HCT116 (cell line): ENCODE data around the gene BFSP2. TPM values are rescaled to one million over a fixed set of nuclear protein-coding genes. Genes with fewer than 3 reads are reported as not detected.
A peak's percentile ranks its signal among the peaks of the same experiment; 100 is the strongest.

Source experiments
- ATAC-seq: fragments of 200-7000 bp; cut with Tn5 transposase; 2 replicates; pipeline ENCODE4 v1.9.1; 2020; ENCODE audit warnings: mild to moderate bottlenecking, moderate library complexity
- Bru-seq: library from RNA; stranded (reverse); fragments of 400-500 nt; gene quantifications from one replicate; lab custom pipeline; 2021; lab: Mats Ljungman, UMichigan
- BruChase-seq, 2 experiments: library from RNA; stranded (reverse); fragments of 400-500 nt; gene quantifications; one replicate each; lab custom pipeline; 2021; lab: Mats Ljungman, UMichigan
- BruUV-seq: library from RNA; stranded (reverse); fragments of 400-500 nt; replicated peaks from 2 replicates; lab custom pipeline; 2021; lab: Mats Ljungman, UMichigan
- CTCF ChIA-PET: fragments of 300-600 bp; sonication (Branson Sonifier 250); formaldehyde crosslinking; loops from one replicate; lab custom pipeline; 2021; ENCODE audit warnings: antibody characterized with exemption; lab: Charles Lee
- POLR2A ChIA-PET: fragments of 300-600, 350-600 bp; sonication (Branson Sonifier 250); formaldehyde crosslinking; loops from one replicate; lab custom pipeline; 2021; ENCODE audit warnings: antibody characterized with exemption; lab: Charles Lee
- RAD21 ChIA-PET, 2 experiments: fragments of 300-600 bp; sonication (Branson Sonifier 250); formaldehyde crosslinking; loops; one replicate each; lab custom pipeline; 2023; ENCODE audit warnings: low total read pairs in 2 of 2; ENCODE audit not compliant: uncharacterized antibody in 2 of 2, unreplicated experiment in 2 of 2, low non-redundant PET in 1 of 2; lab: Charles Lee
- DNase-seq: peaks from one replicate; pipeline ENCODE4 v3.0.0-alpha.2; 2010; ENCODE audit warnings: low read depth, low spot score
- H2AFZ ChIP-seq: fragments of 200-600 bp; shearing (Covaris generic), sonication (generic); 2 replicates; pipeline ENCODE4 v1.6.1; 2017; ENCODE audit warnings: low read depth, mixed run types, mixed read lengths, antibody characterized with exemption, low read length; ENCODE audit not compliant: poor library complexity, severe bottlenecking
- H3K27ac ChIP-seq: 2 replicates; pipeline ENCODE4 v1.5.1; 2012; ENCODE audit warnings: low read depth, low read length
- H3K27me3 ChIP-seq: fragments of 200-600 bp; sonication (generic); 2 replicates; pipeline ENCODE4 v1.6.1; 2016; ENCODE audit warnings: mixed run types, low read length, mixed read lengths; ENCODE audit not compliant: insufficient read depth
- H3K36me3 ChIP-seq, 2 experiments: fragments of 200-500 bp in 1 of 2; fragments of 200-600 bp in 1 of 2; sonication (Bioruptor generic) in 1 of 2; sonication (generic) in 1 of 2; 2 replicates each; pipeline versions ENCODE4 v1.5.1 to v1.6.1; 2014 to 2016; ENCODE audit warnings: low read length in 2 of 2, inconsistent platforms in 1 of 2, mixed read lengths in 1 of 2, mixed run types in 1 of 2; ENCODE audit not compliant: insufficient read depth in 2 of 2, control insufficient read depth in 1 of 2
- H3K4me1 ChIP-seq, 2 experiments: fragments of 200-600 bp in 1 of 2; sonication (generic) in 1 of 2; 2 replicates each; pipeline versions ENCODE4 v1.5.1 to v1.6.1; 2012 to 2017; ENCODE audit warnings: low read length in 2 of 2, inconsistent platforms in 1 of 2, mild to moderate bottlenecking in 1 of 2, mixed read lengths in 1 of 2, mixed run types in 1 of 2, moderate library complexity in 1 of 2; ENCODE audit not compliant: insufficient read depth in 2 of 2, control insufficient read depth in 1 of 2
- H3K4me2 ChIP-seq: fragments of 200-600 bp; sonication (generic); 2 replicates; pipeline ENCODE4 v1.6.1; 2017; ENCODE audit warnings: mixed run types, low read length, mixed read lengths
- H3K4me3 ChIP-seq, 2 experiments: fragments of 200-600 bp in 1 of 2; sonication (generic) in 1 of 2; replicated peaks in 1 of 2; 2 replicates each; pipeline ENCODE4 v1.5.1; 2011 to 2016; ENCODE audit warnings: low read length in 2 of 2, control low read depth in 1 of 2, low read depth in 1 of 2, mild to moderate bottlenecking in 1 of 2, mixed read lengths in 1 of 2, mixed run types in 1 of 2
- H3K79me2 ChIP-seq: fragments of 200-600 bp; sonication (generic); 2 replicates; pipeline ENCODE4 v1.6.1; 2017; ENCODE audit warnings: mild to moderate bottlenecking, mixed run types, low read length, moderate library complexity, mixed read lengths; ENCODE audit not compliant: insufficient read depth
- H3K9ac ChIP-seq: fragments of 200-600 bp; sonication (generic); 2 replicates; pipeline ENCODE4 v1.6.1; 2016; ENCODE audit warnings: low read length, mixed read lengths
- H3K9me2 ChIP-seq: fragments of 200-600 bp; sonication (generic), shearing (Covaris generic); 2 replicates; pipeline ENCODE4 v1.6.1; 2017; ENCODE audit warnings: mixed run types, mild to moderate bottlenecking, moderate library complexity; ENCODE audit not compliant: insufficient read depth
- H3K9me3 ChIP-seq, 2 experiments: fragments of 200-500 bp in 1 of 2; fragments of 200-600 bp in 1 of 2; sonication (Bioruptor generic) in 1 of 2; sonication (generic) in 1 of 2; 2 replicates each; pipeline ENCODE4 v1.6.1; 2014 to 2017; ENCODE audit warnings: low read length in 2 of 2, mixed read lengths in 2 of 2, inconsistent platforms in 1 of 2, low read depth in 1 of 2, mild to moderate bottlenecking in 1 of 2, mixed run types in 1 of 2, moderate library complexity in 1 of 2; ENCODE audit not compliant: control insufficient read depth in 1 of 2, insufficient read depth in 1 of 2
- H4K20me1 ChIP-seq: fragments of 200-600 bp; sonication (generic), shearing (Covaris generic); 2 replicates; pipeline ENCODE4 v1.6.1; 2017; ENCODE audit warnings: mixed run types, mild to moderate bottlenecking, moderate library complexity; ENCODE audit not compliant: insufficient read depth
- EGR1 ChIP-seq: IDR thresholded peaks from 2 replicates; pipeline ENCODE4 v1.6.1; 2012; ENCODE audit warnings: low read depth
- FOSL1 ChIP-seq: IDR thresholded peaks from 2 replicates; pipeline ENCODE4 v1.6.1; 2012; ENCODE audit warnings: low read depth
- JUND ChIP-seq: IDR thresholded peaks from 2 replicates; pipeline ENCODE4 v1.6.1; 2012
- POLR2A ChIP-seq: IDR thresholded peaks from 2 replicates; pipeline ENCODE4 v1.7.0; 2011; ENCODE audit warnings: borderline replicate concordance; ENCODE audit not compliant: insufficient read depth, insufficient read length; ENCODE audit errors: extremely low read depth
- TCF7L2 ChIP-seq: IDR thresholded peaks from 2 replicates; pipeline ENCODE4 v1.7.0; 2011; ENCODE audit warnings: borderline replicate concordance, inconsistent platforms; ENCODE audit not compliant: insufficient read depth, insufficient read length; ENCODE audit errors: extremely low read depth
- YY1 ChIP-seq: IDR thresholded peaks from 2 replicates; pipeline ENCODE4 v1.6.1; 2011; ENCODE audit warnings: low read length, low read depth, moderate library complexity, mild to moderate bottlenecking; ENCODE audit not compliant: insufficient replicate concordance; ENCODE audit errors: extremely low read depth
- ZFX ChIP-seq: fragments of 450-650 bp; IDR thresholded peaks from 2 replicates; pipeline ENCODE4 v1.6.1; 2017
- ZNF274 ChIP-seq: fragments of 200-500 bp; sonication (Bioruptor generic); IDR thresholded peaks from 2 replicates; pipeline ENCODE4 v1.6.1; 2014; ENCODE audit warnings: mild to moderate bottlenecking, low read depth, low read length, inconsistent platforms
- intact Hi-C: fragments of 100-400 bp; cut with micrococcal nuclease; formaldehyde crosslinking; loops from 2 replicates; pipeline ENCODE4 v1.10.0; 2022
- long read RNA-seq: library from polyadenylated mRNA; unstranded; transcript quantifications from one replicate; pipeline ENCODE4 v2.0.0, GENCODE V29; 2021; ENCODE audit not compliant: unreplicated experiment
- polyA plus RNA-seq: library from polyadenylated mRNA; unstranded; fragments of >200 nt; gene quantifications from 2 replicates; pipeline ENCODE4 v1.2.1, GENCODE V29; 2012; ENCODE audit warnings: missing spikeins
- total RNA-seq: library from RNA; stranded (reverse); gene quantifications from one replicate; pipeline ENCODE4 v1.2.1, GENCODE V29; 2021; ENCODE audit not compliant: unreplicated experiment
- TF ChIP-seq, protein P1 (sequence below): IDR thresholded peaks from 2 replicates; pipeline ENCODE4 v1.6.1; 2012
- TF ChIP-seq, protein P2 (sequence below): IDR thresholded peaks from 2 replicates; pipeline ENCODE4 v1.6.1; 2011; ENCODE audit warnings: mild to moderate bottlenecking, low read length, moderate library complexity; ENCODE audit not compliant: insufficient replicate concordance; ENCODE audit errors: extremely low read depth

The BFSP2 gene, protein sequence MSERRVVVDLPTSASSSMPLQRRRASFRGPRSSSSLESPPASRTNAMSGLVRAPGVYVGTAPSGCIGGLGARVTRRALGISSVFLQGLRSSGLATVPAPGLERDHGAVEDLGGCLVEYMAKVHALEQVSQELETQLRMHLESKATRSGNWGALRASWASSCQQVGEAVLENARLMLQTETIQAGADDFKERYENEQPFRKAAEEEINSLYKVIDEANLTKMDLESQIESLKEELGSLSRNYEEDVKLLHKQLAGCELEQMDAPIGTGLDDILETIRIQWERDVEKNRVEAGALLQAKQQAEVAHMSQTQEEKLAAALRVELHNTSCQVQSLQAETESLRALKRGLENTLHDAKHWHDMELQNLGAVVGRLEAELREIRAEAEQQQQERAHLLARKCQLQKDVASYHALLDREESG
- total RNA-seq (not detected), Bru-seq, nascent RNA (percentile 4 among the genes with signal in this experiment), BruChase-seq, experiment 1, labeled RNA remaining after a 6-hour chase (not detected), BruChase-seq, experiment 2, labeled RNA remaining after a 2-hour chase (percentile 1 among the genes with signal in this experiment)
- not detected in 2 replicates for polyA plus RNA-seq
- long read RNA-seq, result 0 reads

DNA sequence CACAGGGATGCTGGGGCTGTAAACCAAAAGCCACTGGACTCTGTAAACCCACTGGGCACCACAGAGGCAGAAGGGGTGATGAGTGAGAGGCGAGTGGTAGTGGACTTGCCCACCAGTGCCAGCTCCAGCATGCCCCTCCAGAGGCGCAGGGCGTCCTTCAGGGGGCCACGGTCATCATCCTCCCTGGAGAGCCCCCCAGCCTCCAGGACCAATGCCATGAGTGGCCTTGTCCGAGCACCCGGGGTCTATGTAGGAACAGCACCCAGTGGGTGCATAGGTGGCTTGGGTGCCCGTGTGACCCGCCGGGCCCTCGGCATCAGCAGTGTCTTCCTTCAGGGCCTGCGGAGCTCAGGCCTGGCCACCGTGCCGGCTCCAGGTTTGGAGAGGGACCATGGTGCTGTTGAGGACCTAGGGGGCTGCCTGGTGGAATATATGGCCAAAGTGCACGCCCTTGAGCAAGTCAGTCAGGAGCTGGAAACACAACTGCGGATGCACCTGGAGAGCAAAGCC is at the start of gene BFSP2:
TSS of gene BFSP2 (plus strand) at position 51 of the 510 bp plus-strand sequence. CDS start at position 79, 28 bp downstream.
- H3K27me3 ChIP-seq, result peaks cover 48% of the 10 kb centered on the region

GRCh38 chr3:133354721-133355120 is 45.1 kb upstream of the BFSP2 start:
- ChIA-PET POLR2A (no interaction called here), RAD21 (no interaction called here), CTCF (no interaction called here)
- Histone ChIP-seq H3K79me2 (no peaks in the 10 kb centered on the region), H3K4me2 (no peak overlapping the region), H3K9me2 (no peaks in the 10 kb centered on the region), H4K20me1 (no peaks in the 10 kb centered on the region), H3K27me3 (peaks cover 47% of the 10 kb centered on the region), H3K4me1 (no peaks in the 10 kb centered on the region), H3K9ac (no peak overlapping the region), H2AFZ (no peak overlapping the region), H3K36me3 (no peaks in the 10 kb centered on the region), H3K27ac (no peak overlapping the region), H3K9me3 (peaks cover 0 to 5% of the 10 kb centered on the region in 2 experiments; a peak in 1 of 4 replicates), H3K4me3 (no peak overlapping the region)
- no peak for DNase-seq
- no TSS peak for BruUV-seq
- no peak for ATAC-seq
- TF ChIP-seq, protein P1, sequence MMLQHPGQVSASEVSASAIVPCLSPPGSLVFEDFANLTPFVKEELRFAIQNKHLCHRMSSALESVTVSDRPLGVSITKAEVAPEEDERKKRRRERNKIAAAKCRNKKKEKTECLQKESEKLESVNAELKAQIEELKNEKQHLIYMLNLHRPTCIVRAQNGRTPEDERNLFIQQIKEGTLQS, result no peak
- TF ChIP-seq, protein P2, sequence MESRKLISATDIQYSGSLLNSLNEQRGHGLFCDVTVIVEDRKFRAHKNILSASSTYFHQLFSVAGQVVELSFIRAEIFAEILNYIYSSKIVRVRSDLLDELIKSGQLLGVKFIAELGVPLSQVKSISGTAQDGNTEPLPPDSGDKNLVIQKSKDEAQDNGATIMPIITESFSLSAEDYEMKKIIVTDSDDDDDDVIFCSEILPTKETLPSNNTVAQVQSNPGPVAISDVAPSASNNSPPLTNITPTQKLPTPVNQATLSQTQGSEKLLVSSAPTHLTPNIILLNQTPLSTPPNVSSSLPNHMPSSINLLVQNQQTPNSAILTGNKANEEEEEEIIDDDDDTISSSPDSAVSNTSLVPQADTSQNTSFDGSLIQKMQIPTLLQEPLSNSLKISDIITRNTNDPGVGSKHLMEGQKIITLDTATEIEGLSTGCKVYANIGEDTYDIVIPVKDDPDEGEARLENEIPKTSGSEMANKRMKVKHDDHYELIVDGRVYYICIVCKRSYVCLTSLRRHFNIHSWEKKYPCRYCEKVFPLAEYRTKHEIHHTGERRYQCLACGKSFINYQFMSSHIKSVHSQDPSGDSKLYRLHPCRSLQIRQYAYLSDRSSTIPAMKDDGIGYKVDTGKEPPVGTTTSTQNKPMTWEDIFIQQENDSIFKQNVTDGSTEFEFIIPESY, result no peak
- intact Hi-C loops, result no loop called here

More for the DNA sequence above, at the start of gene BFSP2:
- Histone ChIP-seq H3K9me2 (no peaks in the 10 kb centered on the region), H3K4me3 (no peak within 1 kb of the TSS), H3K9ac (no peak within 1 kb of the TSS), H3K36me3 (no peaks in the 10 kb centered on the region), H3K27ac (no peak within 1 kb of the TSS), H2AFZ (no peak within 1 kb of the TSS), H3K4me1 (no peaks in the 10 kb centered on the region), H3K4me2 (no peak within 1 kb of the TSS), H4K20me1 (no peaks in the 10 kb centered on the region), H3K79me2 (no peaks in the 10 kb centered on the region), H3K9me3 (no peaks in the 10 kb centered on the region)
- ChIA-PET CTCF (no interaction called here), RAD21 (no interaction called here), POLR2A (no interaction called here)
- DNase-seq, result no peak
- TF ChIP-seq EGR1 (no peak), YY1 (no peak), JUND (no peak), FOSL1 (no peak), TCF7L2 (no peak), POLR2A (no peak), ZNF274 (no peak), ZFX (no peak)
- intact Hi-C loops, result no loop called here
- no TSS peak for BruUV-seq
- no peak for ATAC-seq
